SHP77 treated with DMSO at 0.1 percent for 48 hours (cell line): ENCODE measurements around the gene HACD4.
"Not testable (repeated sequence)": the region's sequence is repeated elsewhere in the genome, so short reads cannot be mapped to it uniquely, and the experiment has no call there.

Source experiments
- DNase-seq: peaks from one replicate; lab custom pipeline; 2025; lab: John Stamatoyannopoulos, UW

Gene HACD4

GRCh38 chr9:20973246-20973947, 58.0 kb downstream of the HACD4 start:
- DNase-seq = not testable (repeated sequence)

- no peak for DNase-seq
Observed at GRCh38 chr9:20972684-20973083, 58.8 kb downstream of the HACD4 start.

DNA sequence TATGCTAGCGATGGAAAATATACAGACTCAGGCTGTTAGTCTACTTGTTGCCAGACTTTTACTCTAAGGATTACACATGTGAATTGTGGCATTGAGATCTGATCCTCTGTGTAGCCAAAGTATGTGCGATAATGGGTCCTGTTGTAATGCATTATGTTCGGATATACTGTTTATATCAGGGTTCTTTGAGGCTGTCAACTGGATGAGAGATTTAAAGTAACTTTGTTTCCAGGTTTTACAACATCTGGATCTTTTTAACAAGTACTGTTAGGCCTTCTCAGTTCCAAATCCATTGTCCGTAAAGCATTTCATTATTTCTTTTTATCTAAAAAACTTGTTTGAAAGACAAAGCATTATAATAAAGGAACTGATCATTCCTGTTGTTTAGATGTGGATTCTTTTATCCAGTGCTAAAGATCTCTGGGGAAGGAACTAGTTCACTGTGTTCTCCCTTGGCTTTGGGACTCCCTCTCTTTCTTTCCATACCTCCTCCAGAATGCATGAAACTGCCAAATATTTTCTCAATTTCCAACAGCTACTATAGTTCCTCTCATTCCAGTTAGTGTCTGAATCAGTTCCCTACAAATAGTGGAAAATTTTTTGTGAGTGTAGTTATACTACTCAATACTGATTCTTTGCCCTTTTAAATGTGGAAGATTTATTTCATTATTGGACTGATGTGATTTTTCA, 68.8 kb downstream of the HACD4 start:
- DNase-seq = no peak

GRCh38 chr9:20950707-20951106, 80.7 kb downstream of the HACD4 start:
- no peak for DNase-seq
